Measurements from ENCODE around the gene PNN.
"Not testable (repeated sequence)": the region's sequence is repeated elsewhere in the genome, so short reads cannot be mapped to it uniquely, and the experiment has no call there.

Gene PNN

DNA sequence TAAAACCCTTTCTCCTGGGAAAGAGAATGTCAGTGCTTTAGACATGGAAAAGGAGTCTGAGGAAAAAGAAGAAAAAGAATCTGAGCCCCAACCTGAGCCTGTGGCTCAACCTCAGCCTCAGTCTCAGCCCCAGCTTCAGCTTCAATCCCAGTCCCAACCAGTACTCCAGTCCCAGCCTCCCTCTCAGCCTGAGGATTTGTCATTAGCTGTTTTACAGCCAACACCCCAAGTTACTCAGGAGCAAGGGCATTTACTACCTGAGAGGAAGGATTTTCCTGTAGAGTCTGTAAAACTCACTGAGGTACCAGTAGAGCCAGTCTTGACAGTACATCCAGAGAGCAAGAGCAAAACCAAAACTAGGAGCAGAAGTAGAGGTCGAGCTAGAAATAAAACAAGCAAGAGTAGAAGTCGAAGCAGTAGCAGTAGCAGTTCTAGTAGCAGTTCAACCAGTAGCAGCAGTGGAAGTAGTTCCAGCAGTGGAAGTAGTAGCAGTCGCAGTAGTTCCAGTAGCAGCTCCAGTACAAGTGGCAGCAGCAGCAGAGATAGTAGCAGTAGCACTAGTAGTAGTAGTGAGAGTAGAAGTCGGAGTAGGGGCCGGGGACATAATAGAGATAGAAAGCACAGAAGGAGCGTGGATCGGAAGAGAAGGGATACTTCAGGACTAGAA is 6.1 kb downstream of the PNN start:
- no peak for DNase-seq (ENCODE audit: low read depth)

- DNase-seq (ENCODE audit: low read depth) = no peak
Measured at GRCh38 chr14:39181693-39182047, 6.6 kb downstream of the PNN start.

DNA sequence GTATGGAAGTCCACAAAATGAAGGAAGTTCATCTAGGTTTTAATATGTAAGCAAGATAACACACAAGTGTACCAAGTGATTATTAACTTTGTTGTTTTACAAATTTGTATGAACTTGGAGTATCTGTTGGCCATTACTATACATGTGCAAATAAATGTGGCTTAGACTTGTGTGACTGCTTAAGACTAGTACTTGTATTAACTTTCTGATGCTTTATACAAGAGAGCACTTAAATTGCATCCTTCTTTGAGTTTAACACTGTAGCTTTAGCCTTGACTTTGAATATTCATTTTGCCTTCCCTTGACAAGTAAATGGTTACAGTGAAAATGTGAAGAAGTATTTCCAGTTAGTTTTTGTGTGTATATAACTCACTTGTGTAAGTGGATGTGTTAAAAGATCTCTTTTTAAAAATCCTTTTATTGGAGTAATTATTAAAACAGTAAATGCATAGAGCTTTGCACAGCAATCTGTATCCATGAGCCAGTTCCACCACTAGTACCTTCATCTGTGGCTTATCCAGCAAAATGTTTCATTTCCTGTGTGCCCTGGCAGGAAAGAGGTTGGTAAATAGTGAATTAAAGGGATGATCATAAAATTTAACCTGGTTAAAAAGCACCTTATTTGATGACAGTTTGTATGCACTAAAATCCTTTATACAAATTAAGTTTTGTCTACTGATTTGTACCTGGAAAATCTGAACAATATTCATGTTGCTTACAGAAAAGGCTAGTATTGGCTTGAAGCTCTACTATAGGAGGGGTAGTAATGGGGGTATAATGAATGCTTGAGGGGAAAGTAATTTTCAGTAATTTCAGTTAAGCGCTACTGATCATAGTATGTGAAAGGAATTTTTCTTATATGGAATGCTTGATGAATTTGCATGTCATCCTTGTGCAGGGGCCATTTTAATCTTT is 8.0 kb downstream of the PNN start:
- no peak for DNase-seq (ENCODE audit: low read depth)

DNA sequence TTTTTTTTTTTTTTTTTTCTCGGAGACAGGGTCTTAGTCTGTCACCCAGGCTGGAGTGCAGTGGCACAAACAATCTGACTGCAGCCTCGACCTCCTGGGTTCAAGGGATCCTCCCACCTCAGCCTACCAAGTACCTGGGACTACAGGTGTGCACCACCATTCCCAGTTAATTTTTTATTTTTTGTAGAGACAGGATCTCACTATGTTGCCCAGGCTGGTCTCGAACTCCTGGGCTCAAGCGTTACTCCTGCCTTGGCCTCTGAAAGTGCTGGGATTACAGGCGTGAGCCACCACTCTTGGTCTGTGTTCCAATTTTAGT is 8.6 kb downstream of the PNN start:
- DNase-seq (ENCODE audit: low read depth) = not testable (repeated sequence)

DNA sequence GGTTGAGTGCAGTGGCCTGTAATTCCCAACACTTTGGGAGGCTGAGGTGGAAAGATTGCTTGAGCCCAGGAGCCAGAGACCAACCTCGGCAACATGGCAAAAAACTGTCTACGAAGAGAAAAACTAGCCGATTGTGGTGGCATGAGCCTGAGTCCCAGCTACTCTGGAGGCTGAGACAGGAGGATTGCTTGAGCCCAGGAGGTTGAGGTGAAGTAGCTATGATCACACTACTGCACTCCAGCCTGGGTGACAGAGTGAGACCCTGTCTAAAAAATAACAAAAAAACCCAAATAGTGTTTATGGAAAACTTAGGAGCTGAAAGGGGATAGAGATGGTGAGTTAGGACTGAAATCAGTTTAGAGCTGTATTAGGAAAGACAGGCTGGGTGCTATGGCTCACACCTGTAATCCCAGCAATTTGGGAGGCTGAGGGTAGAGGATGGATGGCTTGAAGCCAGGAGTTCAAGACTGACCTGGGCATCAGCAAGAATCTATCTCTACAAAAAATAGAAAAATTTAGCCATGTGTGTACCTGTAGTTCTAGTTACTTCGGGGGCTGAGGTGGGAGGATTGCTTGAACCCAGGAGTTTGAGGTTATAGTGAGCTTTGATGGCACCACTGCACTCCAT is 9.7 kb downstream of the PNN start:
- no peak for DNase-seq (ENCODE audit: low read depth)

DNA sequence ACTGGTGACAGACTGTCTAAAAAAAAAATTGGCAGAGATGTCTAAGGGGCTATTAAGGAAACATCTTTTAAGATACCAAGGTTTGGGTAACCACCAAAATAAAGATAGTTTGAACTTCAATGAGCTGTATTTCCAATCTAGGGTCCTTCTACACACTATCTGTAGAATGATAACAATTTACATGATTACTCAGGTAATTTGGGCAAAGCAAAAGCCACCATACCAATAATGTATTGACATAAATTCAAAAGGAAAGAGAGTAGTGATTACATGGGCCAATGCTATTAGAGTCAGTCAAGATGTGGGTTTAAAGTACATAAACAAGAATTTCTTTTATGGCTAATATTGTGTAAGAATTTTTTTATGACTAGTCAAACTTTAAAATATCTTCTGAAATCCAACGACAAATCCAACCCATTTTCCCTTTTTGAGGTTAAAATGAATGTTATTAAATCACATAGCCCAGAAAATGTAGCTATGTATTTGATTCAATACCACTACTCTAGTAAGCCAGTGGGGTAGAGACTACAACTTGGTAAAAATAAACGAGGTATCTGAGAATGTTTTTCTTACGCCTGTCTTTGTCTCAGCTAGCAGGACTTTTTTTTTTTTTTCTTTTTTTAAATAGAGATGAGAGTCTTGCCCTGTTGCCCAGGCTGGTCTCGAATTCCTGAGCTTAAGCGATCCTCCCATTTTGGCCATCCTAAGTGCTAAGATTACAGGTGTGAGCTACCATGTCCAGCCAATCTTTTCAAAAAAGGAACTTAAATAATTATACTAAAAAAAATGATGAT is 10.4 kb downstream of the PNN start:
- DNase-seq (ENCODE audit: low read depth) = no peak

- no peak for DNase-seq (ENCODE audit: low read depth)
Measured at GRCh38 chr14:39186941-39187525, 12.0 kb downstream of the PNN start.

GRCh38 chr14:39203659-39204606 is 28.9 kb downstream of the PNN start:
- no peak for DNase-seq (ENCODE audit: low read depth)

GRCh38 chr14:39207430-39207829 is 32.4 kb downstream of the PNN start:
- not testable (repeated sequence) for DNase-seq (ENCODE audit: low read depth)

- no peak for DNase-seq (ENCODE audit: low read depth)
Measured at GRCh38 chr14:39211109-39211741, 36.2 kb downstream of the PNN start.

GRCh38 chr14:39212034-39212433 is 37.0 kb downstream of the PNN start:
- no peak for DNase-seq (ENCODE audit: low read depth)

- DNase-seq (ENCODE audit: low read depth) = no peak
Measured at GRCh38 chr14:39212693-39213092, 37.6 kb downstream of the PNN start.

GRCh38 chr14:39217214-39217879 is 42.3 kb downstream of the PNN start:
- DNase-seq (ENCODE audit: low read depth) = no peak

- no peak for DNase-seq (ENCODE audit: low read depth)
Measured at GRCh38 chr14:39218171-39218769, 43.2 kb downstream of the PNN start.

GRCh38 chr14:39219075-39219499 is 44.0 kb downstream of the PNN start:
- DNase-seq (ENCODE audit: low read depth) = no peak

GRCh38 chr14:39220473-39220872 is 45.4 kb downstream of the PNN start:
- not testable (repeated sequence) for DNase-seq (ENCODE audit: low read depth)

DNA sequence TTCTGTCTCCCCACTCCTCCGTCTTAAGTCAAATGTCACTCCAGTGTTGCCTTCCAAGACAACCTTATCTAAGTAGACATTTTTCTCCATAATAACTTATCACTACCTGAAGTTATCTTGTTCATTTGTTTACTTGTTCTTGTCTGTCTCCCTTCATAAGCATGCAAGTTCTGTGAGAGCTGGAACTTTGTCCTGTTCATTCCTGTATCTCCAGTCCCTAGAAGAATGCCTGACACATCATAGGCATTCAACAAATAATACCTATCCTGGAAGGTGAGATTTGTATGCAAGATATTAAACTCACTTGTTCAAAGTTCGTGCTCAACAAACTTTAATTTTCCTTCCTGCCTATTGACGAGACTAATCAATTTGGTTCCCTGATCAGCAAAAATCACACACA is 53.0 kb downstream of the PNN start:
- no peak for DNase-seq (ENCODE audit: low read depth)

DNA sequence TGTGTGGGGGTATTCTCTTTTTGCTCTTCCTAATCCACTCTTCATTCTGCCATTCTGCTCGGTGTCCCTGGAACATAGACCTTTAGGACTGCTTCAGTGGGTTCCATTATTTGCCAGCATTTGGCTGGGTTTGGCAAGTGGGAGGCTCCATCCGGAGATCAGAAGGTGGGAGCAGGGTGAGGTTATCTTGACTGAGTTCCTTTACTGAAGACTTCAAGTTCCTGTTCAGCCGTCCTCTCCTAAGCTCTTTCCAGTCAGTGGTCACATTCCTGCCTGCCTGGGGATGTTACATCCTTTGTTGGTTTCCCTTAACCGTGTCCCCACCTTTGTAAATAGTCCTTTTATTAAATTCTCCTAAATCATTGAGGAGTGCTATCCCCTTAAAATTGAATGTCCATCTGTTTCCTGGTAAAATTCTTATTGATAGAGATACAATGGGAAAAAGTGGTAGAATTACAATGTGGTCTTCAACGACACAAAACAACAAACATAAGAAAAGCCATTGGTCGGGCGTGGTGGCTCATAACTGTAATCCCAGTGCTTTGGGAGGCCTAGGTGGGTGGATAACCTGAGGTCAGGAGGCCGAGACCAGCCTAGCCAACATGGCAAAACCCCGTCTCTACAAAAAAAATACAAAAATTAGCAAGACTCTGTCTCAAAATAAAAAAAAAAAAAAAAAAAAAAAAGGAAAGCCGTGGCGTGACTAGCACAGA is 53.6 kb downstream of the PNN start:
- DNase-seq (ENCODE audit: low read depth) = no peak

DNA sequence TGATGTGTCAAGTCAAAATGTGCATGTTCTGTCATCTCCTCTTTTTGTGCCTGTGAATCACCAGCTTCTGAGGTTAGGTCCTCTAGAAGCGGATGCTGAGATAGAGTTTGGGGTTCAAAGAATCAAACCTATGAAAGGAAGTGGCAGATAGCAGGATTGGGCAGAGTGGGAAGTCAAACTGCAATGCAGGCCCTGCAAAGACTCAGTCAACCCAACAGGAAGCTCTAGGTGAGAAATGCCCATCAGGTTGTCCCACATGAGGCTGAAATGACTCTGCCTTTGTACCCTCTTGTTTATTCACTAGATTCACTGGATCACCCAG is 54.1 kb downstream of the PNN start:
- DNase-seq (ENCODE audit: low read depth) = no peak
